ENCODE results near the gene CENATAC. TPM values are rescaled to one million over a fixed set of nuclear protein-coding genes. Genes with fewer than 3 reads are reported as not detected.

CENATAC gene
- total and polyA plus RNA-seq, 10 donors = 27.0 to 86.2 (median 65.8) TPM

DNA sequence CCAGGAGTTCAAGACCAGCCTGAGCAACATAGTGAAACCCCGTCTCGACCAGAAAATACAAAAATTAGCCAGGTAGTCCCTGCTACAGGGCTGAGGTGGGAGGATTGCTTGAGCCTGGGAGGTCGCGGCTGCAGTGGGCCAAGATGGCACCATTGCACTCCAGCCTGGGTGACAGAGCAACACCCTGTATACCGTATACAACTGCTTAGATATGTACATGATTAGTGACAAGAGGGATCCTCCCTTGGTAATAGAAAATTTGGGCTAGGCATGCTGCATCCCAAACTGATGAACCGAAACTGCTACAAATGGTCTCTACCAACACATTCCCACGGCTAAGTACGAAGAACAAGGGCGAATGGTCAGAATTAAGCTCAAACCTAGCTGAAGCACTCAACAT is 45.0 kb downstream of the CENATAC start:
- TF ChIP-seq POLR2AphosphoS5 (IDR thresholded peaks at IDR 0.05) (no peak), POLR2A (IDR thresholded peaks at IDR 0.05) (no peak)
- TF ChIP-seq, protein P1, sequence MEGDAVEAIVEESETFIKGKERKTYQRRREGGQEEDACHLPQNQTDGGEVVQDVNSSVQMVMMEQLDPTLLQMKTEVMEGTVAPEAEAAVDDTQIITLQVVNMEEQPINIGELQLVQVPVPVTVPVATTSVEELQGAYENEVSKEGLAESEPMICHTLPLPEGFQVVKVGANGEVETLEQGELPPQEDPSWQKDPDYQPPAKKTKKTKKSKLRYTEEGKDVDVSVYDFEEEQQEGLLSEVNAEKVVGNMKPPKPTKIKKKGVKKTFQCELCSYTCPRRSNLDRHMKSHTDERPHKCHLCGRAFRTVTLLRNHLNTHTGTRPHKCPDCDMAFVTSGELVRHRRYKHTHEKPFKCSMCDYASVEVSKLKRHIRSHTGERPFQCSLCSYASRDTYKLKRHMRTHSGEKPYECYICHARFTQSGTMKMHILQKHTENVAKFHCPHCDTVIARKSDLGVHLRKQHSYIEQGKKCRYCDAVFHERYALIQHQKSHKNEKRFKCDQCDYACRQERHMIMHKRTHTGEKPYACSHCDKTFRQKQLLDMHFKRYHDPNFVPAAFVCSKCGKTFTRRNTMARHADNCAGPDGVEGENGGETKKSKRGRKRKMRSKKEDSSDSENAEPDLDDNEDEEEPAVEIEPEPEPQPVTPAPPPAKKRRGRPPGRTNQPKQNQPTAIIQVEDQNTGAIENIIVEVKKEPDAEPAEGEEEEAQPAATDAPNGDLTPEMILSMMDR (IDR thresholded peaks at IDR 0.05 in 8 of 11, conservative IDR thresholded peaks at IDR 0.05 in 3 of 11) = no peak
- 89 to 96% (median 92%) methylated on average over 9 of the region's 9 CpGs for WGBS, 5 donors
- Histone ChIP-seq H3K9me3 (no peaks in the 10 kb centered on the region), H3K4me1 (peaks cover 0 to 8% (median 0%) of the 10 kb centered on the region in 6 donors), H3K27ac (no peak overlapping the region), H3K4me3 (no peak overlapping the region), H3K36me3 (peaks cover 0 to 38% (median 29%) of the 10 kb centered on the region in 6 donors), H3K27me3 (replicated peaks in 1 of 7) (no peaks in the 10 kb centered on the region)
- intact Hi-C loops (cut with DNase I; ENCODE audit: low total_unique reads) = no loop called here
- peak; percentile 21 for DNase-seq

DNA sequence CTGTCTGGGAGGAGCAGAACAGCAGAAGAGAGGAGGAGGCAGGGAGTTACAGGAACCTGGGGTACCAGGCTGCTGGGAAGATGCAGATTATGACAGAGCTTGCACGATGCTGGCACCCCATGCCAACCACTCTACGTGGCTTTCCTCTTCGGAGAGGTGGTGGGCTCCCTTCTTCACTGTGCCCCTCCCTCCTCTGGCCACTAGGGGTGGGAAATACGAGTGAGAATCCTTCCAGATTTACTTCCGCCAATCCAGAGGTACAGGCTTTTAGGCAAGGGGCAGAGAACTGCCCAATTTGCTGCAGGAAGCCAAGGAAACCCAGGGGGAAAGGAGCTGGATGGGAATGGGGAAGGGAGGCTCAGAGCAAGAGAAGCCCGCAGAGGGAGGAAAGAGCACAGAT is 46.8 kb downstream of the CENATAC start:
- Histone ChIP-seq H3K4me1 (peaks cover 0 to 3% (median 0%) of the 10 kb centered on the region in 6 donors), H3K9me3 (no peaks in the 10 kb centered on the region), H3K27me3 (replicated peaks in 1 of 7) (no peaks in the 10 kb centered on the region), H3K36me3 (peaks cover 0 to 56% (median 47%) of the 10 kb centered on the region in 6 donors), H3K4me3 (no peak overlapping the region), H3K27ac (no peak overlapping the region)
- DNase-seq = peak; percentile 30
- TF ChIP-seq, protein P1 (IDR thresholded peaks at IDR 0.05 in 8 of 11, conservative IDR thresholded peaks at IDR 0.05 in 3 of 11) = no peak
- TF ChIP-seq POLR2AphosphoS5 (IDR thresholded peaks at IDR 0.05) (no peak), POLR2A (IDR thresholded peaks at IDR 0.05) (no peak)
- intact Hi-C loops (cut with DNase I; ENCODE audit: low total_unique reads) = no loop called here
- WGBS, 5 donors = 80 to 87% (median 82%) methylated on average over 6 of the region's 6 CpGs

DNA sequence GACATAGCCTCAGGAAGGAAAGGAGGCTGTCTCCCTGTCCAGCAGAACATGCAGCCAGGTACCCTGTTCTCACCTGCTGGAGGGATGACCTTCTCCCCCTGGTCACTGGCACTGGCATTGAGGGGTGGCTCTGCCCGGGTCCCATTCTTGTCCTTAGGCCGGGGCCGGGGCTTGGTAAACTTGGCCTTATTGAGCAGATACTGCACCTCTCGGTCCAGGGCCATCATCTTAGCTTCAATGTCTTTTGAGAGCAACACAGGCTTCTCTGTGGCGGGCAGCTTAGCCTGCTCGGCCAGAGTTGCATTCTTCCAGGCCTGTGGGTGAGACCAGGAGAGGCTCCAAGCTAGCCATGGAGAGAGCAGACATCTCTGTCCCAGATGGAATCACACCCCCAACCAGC is 48.6 kb downstream of the CENATAC start:
- H3K4me1 ChIP-seq = peaks cover 0 to 2% (median 0%) of the 10 kb centered on the region in 6 donors
- peaks cover 0 to 74% (median 63%) of the 10 kb centered on the region in 6 donors for H3K36me3 ChIP-seq
- 95 to 100% (median 98%) methylated on average over 6 of the region's 6 CpGs for WGBS, 5 donors
- H3K27me3 ChIP-seq (replicated peaks in 1 of 7) = no peaks in the 10 kb centered on the region
- H3K27ac ChIP-seq = no peak overlapping the region
- intact Hi-C loops (cut with DNase I; ENCODE audit: low total_unique reads) = no loop called here
- peak; percentile 58 for DNase-seq
- no peak overlapping the region for H3K4me3 ChIP-seq
- TF ChIP-seq POLR2AphosphoS5 (IDR thresholded peaks at IDR 0.05) (no peak), POLR2A (IDR thresholded peaks at IDR 0.05) (no peak)
- TF ChIP-seq, protein P1 (IDR thresholded peaks at IDR 0.05 in 8 of 11, conservative IDR thresholded peaks at IDR 0.05 in 3 of 11) = no peak
- H3K9me3 ChIP-seq = no peaks in the 10 kb centered on the region

DNA sequence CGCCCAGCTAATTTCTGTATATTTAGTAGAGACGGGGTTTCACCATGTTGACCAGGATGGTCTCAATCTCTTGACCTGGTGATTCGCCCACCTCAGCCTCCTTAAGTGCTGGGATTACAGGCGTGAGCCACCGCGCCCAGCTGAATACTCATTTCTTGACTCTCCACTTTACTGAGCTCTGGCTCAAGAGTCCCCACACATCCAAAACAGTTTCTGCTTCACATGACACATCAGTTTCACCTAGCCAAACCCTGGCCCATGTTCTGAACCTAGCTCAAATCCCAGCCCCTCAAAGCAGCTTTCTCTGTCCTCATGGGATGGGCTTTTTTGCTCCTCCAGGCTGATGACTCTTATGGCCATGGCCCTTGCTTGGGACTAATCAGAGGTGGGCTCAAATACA is 49.3 kb downstream of the CENATAC start:
- H3K27me3 ChIP-seq (replicated peaks in 1 of 7) = no peaks in the 10 kb centered on the region
- no peak overlapping the region for H3K4me3 ChIP-seq
- peaks cover 0 to 9% (median 4%) of the 10 kb centered on the region in 6 donors for H3K4me1 ChIP-seq
- 80 to 94% (median 89%) methylated on average over 6 of the region's 6 CpGs for WGBS, 5 donors
- no peaks in the 10 kb centered on the region for H3K9me3 ChIP-seq
- TF ChIP-seq, protein P1 (IDR thresholded peaks at IDR 0.05 in 8 of 11, conservative IDR thresholded peaks at IDR 0.05 in 3 of 11) = no peak
- TF ChIP-seq POLR2AphosphoS5 (IDR thresholded peaks at IDR 0.05) (no peak), POLR2A (IDR thresholded peaks at IDR 0.05) (no peak)
- DNase-seq = peak; percentile 3
- peaks cover 2 to 81% (median 71%) of the 10 kb centered on the region in 6 donors for H3K36me3 ChIP-seq
- intact Hi-C loops (cut with DNase I; ENCODE audit: low total_unique reads) = no loop called here
- H3K27ac ChIP-seq = no peak overlapping the region
